Right kidney (tissue), 9 donors: ENCODE measurements around the gene SAPCD1.

Experiments used
- DNase-seq: peaks from one replicate; pipeline ENCODE4 v3.0.0-alpha.2; 2016
- long read RNA-seq, 8 donors: transcript quantifications; one replicate each; lab custom pipeline, GENCODE V29; 2026

The SAPCD1 gene
- long read RNA-seq, donor 1 = 0 reads
- long read RNA-seq, donor 2 = 0 reads
- long read RNA-seq, donor 3 = 0 reads
- long read RNA-seq, donor 4, partial matches to known transcripts = 0 of 2 reads
- long read RNA-seq, donor 4, other reads (novel, unspliced or antisense) = 0 of 2 reads
- long read RNA-seq, donor 5 = 0 reads
- long read RNA-seq, donor 6, partial matches to known transcripts = 0 of 2 reads
- long read RNA-seq, donor 6, other reads (novel, unspliced or antisense) = 0 of 2 reads
- long read RNA-seq, donor 7, partial matches to known transcripts = 0 of 2 reads
- long read RNA-seq, donor 7, other reads (novel, unspliced or antisense) = 0 of 2 reads
- long read RNA-seq, donor 8 = 0 reads

GRCh38 chr6:31762356-31762755, at the start of gene SAPCD1:
SAPCD1 (plus strand) TSS chr6:31762656; CDS start chr6:31763055, 399 bp downstream.
- DNase-seq = no peak

GRCh38 chr6:31713465-31713864, 49.0 kb upstream of the SAPCD1 start:
- no peak for DNase-seq

GRCh38 chr6:31713991-31714684, 48.3 kb upstream of the SAPCD1 start:
- DNase-seq = peak; percentile 63

- DNase-seq = no peak
Measured at GRCh38 chr6:31715022-31715958, 47.2 kb upstream of the SAPCD1 start, which contains the start of gene LY6G6D. LY6G6D (plus strand) TSS chr6:31715348; CDS start chr6:31715356, 8 bp downstream.

GRCh38 chr6:31717499-31718222, 44.8 kb upstream of the SAPCD1 start:
- no peak for DNase-seq

GRCh38 chr6:31718265-31718664, 44.2 kb upstream of the SAPCD1 start:
- DNase-seq = no peak

GRCh38 chr6:31719001-31719400, 43.5 kb upstream of the SAPCD1 start:
- DNase-seq = no peak

- no peak for DNase-seq
Measured at GRCh38 chr6:31720196-31720770, 42.2 kb upstream of the SAPCD1 start.

- no peak for DNase-seq
Measured at GRCh38 chr6:31721351-31722020, 41.0 kb upstream of the SAPCD1 start, which contains the start of gene LY6G6C. LY6G6C (minus strand) TSS chr6:31721746; CDS start chr6:31721679, 67 bp downstream.

GRCh38 chr6:31722173-31722572, 40.3 kb upstream of the SAPCD1 start:
- DNase-seq = no peak

- no peak for DNase-seq
Measured at GRCh38 chr6:31723245-31723979, 39.0 kb upstream of the SAPCD1 start, which contains the start of gene MPIG6B. MPIG6B (plus strand) TSS chr6:31723373; CDS start chr6:31723384, 11 bp downstream.

GRCh38 chr6:31723980-31724691, 38.3 kb upstream of the SAPCD1 start:
- DNase-seq = no peak

GRCh38 chr6:31725502-31726350, 36.7 kb upstream of the SAPCD1 start:
- no peak for DNase-seq

- no peak for DNase-seq
Measured at GRCh38 chr6:31727034-31727716, 35.3 kb upstream of the SAPCD1 start.

- no peak for DNase-seq
Measured at GRCh38 chr6:31727717-31728671, 34.5 kb upstream of the SAPCD1 start.

- peak; percentile 36 for DNase-seq
Measured at GRCh38 chr6:31728767-31729514, 33.5 kb upstream of the SAPCD1 start, which contains the start of gene DDAH2. DDAH2 (minus strand) TSS chr6:31729299; CDS start chr6:31729161, 138 bp downstream.
